Heart right ventricle (tissue), 16 donors: ENCODE measurements around the gene CDH13. TPM values are rescaled to one million over a fixed set of nuclear protein-coding genes. Genes with fewer than 3 reads are reported as not detected.

ENCODE experiments used
- ATAC-seq, 8 donors: fragments of 200-7000 bp; cut with Tn5 transposase; one replicate each; pipeline ENCODE4 v1.9.1; 2020; ENCODE audit warnings: mild to moderate bottlenecking in 8 of 8, moderate library complexity in 8 of 8, moderate number of reproducible peaks in 1 of 8
- DNase-seq, 2 donors: peaks; one replicate each; pipeline ENCODE4 v3.0.0-alpha.2; 2020
- H3K27ac ChIP-seq, 10 donors: fragments of 200-600 bp; sonication (generic) in 2 of 10; one replicate each; pipeline versions ENCODE4 v1.5.0 to v1.8.0; 2020 to 2022; ENCODE audit warnings: mild to moderate bottlenecking in 3 of 10
- H3K27me3 ChIP-seq, 7 donors: fragments of 200-600 bp; one replicate each; pipeline ENCODE4 v1.8.0; 2021 to 2022; ENCODE audit warnings: mild to moderate bottlenecking in 2 of 7
- H3K36me3 ChIP-seq, 9 donors: fragments of 200-600 bp; sonication (generic) in 1 of 9; one replicate each; pipeline versions ENCODE4 v1.5.0 to v1.8.0; 2020 to 2022; ENCODE audit warnings: mild to moderate bottlenecking in 2 of 9
- H3K4me1 ChIP-seq, 9 donors: fragments of 200-600 bp; sonication (generic) in 1 of 9; one replicate each; pipeline versions ENCODE4 v1.5.0 to v1.8.0; 2020 to 2022; ENCODE audit warnings: mild to moderate bottlenecking in 4 of 9
- H3K4me3 ChIP-seq, 10 donors: fragments of 200-600 bp; sonication (generic) in 2 of 10; one replicate each; pipeline versions ENCODE4 v1.5.0 to v1.8.0; 2020 to 2022; ENCODE audit warnings: mild to moderate bottlenecking in 7 of 10, moderate library complexity in 2 of 10
- H3K9me3 ChIP-seq, 11 donors: fragments of 200-600 bp in 10 of 11; sonication (generic) in 2 of 11; one replicate each; pipeline versions ENCODE4 v1.5.0 to v1.8.0; 2013 to 2022; ENCODE audit warnings: mild to moderate bottlenecking in 2 of 11, control low read depth in 1 of 11, moderate library complexity in 1 of 11
- WGBS, 2 donors: extraction: QIAGEN DNeasy Blood & Tissue Kit; methylation state at CpG; one replicate each; pipeline ENCODE4 v1.1.7; 2013; ENCODE audit warnings: inconsistent platforms in 1 of 2; 5-methylcytosine and 5-hydroxymethylcytosine counted together
- intact Hi-C, 10 donors: fragments of 100-400 bp; cut with DNase I; formaldehyde crosslinking; loops; one replicate each; pipeline versions ENCODE4 v1.11.1 to v1.14.2; 2022
- polyA plus RNA-seq, 2 donors: library from polyadenylated mRNA; stranded (reverse); fragments of 200-250 nt; gene quantifications; one replicate each; pipeline ENCODE4 v1.2.3, GENCODE V29; 2013
- total RNA-seq, 10 donors: library from RNA; stranded (reverse); fragmentation: NEBNext Ultra II Directional in 3 of 10; extraction: Animal tissue kit (Norgen Biotek cat#: 25700) in 3 of 10; gene quantifications; one replicate each; pipeline versions ENCODE4 v1.2.1 to v1.2.4, GENCODE V29; 2021 to 2023
- TF ChIP-seq, protein P1 (sequence below), 9 donors: fragments of 200-600 bp; sonication (generic) in 2 of 9; IDR thresholded peaks; one replicate each; pipeline versions ENCODE4 v1.5.0 to v1.8.0; 2021 to 2022; ENCODE audit warnings: antibody characterized with exemption in 9 of 9, mild to moderate bottlenecking in 5 of 9, moderate library complexity in 1 of 9
- donor health status: Arrhythmogenic right ventricular cardiomyopathy.
- donor health status: ischemic (EF 13 %, LVEDD 7.1; RV severe dilation, severe dysfunction).
- donor health status: healthy with polysubstance abuse.
- donor health status: DM: no; HTN: yes; CAD: no.
- donor health status: DM: no; HTN: no; CAD: no.
- donor health status: ischemic (EF 25% LVEDD 6.9; RV normal size, moderate dysfunction).
- donor health status: ischemic (EF 25% LVEDD 5.7; RV mildly dilated, moderate dysfunction).
- donor health status: healthy.
- donor health status: DM: yes; HTN: yes; CAD: no.
- donor health status: Ischemic cardiomyopathy.
- donor health status: ischemic (EF 35%, LVEDD 5.7; RV mildly dilated, moderate dysfunction).
- donor health status: nonischemic (EF 11% LVEDD 7.7; RV severe dilation, severe dysfunction).
- donor health status: DM: yes; HTN: yes; CAD: no.
- donor health status: PGD.
- donor health status: ischemic (EF 29% LVEDD 5.4; RV normal size, mild dysfunction).
- donor health status: nonischemic (EF 23%, LVEDD 6.1; RV moderate dilation, normal function).

The CDH13 gene
- total and polyA plus RNA-seq, 12 donors, result 15.5 to 221 (median 168) TPM

DNA sequence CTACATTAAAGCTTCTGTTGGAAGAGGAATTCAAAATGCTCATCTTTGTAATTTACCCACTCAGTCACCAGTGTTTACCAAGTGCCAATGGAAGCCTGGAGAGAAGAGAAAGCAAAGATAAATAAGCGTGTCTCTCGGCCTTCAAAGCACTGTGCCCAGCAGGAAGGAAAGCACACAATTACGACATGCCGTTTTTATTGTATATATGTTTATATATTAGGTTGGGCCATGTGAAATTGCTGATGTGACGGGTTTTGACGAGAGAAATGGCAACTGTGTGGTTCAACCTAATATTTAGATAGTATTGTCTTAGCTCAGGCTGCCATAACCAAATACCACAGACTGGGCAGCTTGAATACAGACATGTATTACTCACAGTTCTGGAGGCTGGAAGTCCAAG is 1101.7 kb downstream of the CDH13 start:
- ATAC-seq (no peak), DNase-seq (no peak)
- Histone ChIP-seq H3K27me3 (no peaks in the 10 kb centered on the region), H3K27ac (no peak overlapping the region), H3K4me3 (no peak overlapping the region), H3K4me1 (no peaks in the 10 kb centered on the region), H3K36me3 (no peaks in the 10 kb centered on the region), H3K9me3 (peaks cover 0 to 6% (median 0%) of the 10 kb centered on the region in 11 donors)
- 89 to 92% methylated on average over 6 of the region's 6 CpGs for WGBS, 2 donors
- intact Hi-C loops, result no loop called here
- TF ChIP-seq, protein P1, sequence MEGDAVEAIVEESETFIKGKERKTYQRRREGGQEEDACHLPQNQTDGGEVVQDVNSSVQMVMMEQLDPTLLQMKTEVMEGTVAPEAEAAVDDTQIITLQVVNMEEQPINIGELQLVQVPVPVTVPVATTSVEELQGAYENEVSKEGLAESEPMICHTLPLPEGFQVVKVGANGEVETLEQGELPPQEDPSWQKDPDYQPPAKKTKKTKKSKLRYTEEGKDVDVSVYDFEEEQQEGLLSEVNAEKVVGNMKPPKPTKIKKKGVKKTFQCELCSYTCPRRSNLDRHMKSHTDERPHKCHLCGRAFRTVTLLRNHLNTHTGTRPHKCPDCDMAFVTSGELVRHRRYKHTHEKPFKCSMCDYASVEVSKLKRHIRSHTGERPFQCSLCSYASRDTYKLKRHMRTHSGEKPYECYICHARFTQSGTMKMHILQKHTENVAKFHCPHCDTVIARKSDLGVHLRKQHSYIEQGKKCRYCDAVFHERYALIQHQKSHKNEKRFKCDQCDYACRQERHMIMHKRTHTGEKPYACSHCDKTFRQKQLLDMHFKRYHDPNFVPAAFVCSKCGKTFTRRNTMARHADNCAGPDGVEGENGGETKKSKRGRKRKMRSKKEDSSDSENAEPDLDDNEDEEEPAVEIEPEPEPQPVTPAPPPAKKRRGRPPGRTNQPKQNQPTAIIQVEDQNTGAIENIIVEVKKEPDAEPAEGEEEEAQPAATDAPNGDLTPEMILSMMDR (IDR thresholded peaks at IDR 0.05), result no peak

GRCh38 chr16:83730812-83731211 is 1104.0 kb downstream of the CDH13 start:
- no peak overlapping the region for H3K27ac ChIP-seq
- H3K4me1 ChIP-seq, result no peaks in the 10 kb centered on the region
- no peak for ATAC-seq
- intact Hi-C loops, result no loop called here
- H3K27me3 ChIP-seq, result no peaks in the 10 kb centered on the region
- H3K36me3 ChIP-seq, result no peaks in the 10 kb centered on the region
- TF ChIP-seq, protein P1 (IDR thresholded peaks at IDR 0.05), result no peak
- H3K4me3 ChIP-seq, result no peak overlapping the region
- peaks cover 0 to 23% (median 0%) of the 10 kb centered on the region in 11 donors for H3K9me3 ChIP-seq
- DNase-seq, result no peak
- WGBS, 2 donors, result 1 to 46% methylated on average over 2 of the region's 2 CpGs

- H3K9me3 ChIP-seq, result peaks cover 0 to 23% (median 0%) of the 10 kb centered on the region in 11 donors
- DNase-seq (no peak), ATAC-seq (no peak)
- TF ChIP-seq, protein P1 (IDR thresholded peaks at IDR 0.05), result no peak
- WGBS, 2 donors, result 65% methylated on average over 2 of the region's 2 CpGs
- H3K36me3 ChIP-seq, result no peaks in the 10 kb centered on the region
- no peaks in the 10 kb centered on the region for H3K27me3 ChIP-seq
- H3K4me3 ChIP-seq, result no peak overlapping the region
- intact Hi-C loops, result no loop called here
- H3K4me1 ChIP-seq, result no peaks in the 10 kb centered on the region
- no peak overlapping the region for H3K27ac ChIP-seq
Measured at GRCh38 chr16:83732536-83732935, 1105.8 kb downstream of the CDH13 start.

DNA sequence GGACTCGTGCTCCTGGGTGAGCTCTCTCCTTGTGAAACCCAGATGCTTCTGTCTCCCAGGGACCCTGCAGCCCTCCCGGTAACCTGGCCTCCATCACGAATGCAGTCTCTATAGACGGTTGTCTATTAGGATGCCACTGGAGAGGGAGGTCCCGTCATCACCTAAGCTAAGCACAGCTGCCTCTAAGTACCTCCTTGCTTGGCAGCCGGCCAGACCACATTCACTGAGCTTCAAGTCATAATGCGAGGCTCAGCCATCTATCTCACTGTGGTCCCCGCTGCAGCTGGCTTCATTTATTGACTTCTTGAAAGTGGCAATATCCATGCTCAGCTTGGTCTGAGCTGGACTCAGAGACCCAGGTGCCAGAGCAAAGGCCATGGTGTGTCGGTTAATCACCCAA is 1106.5 kb downstream of the CDH13 start:
- intact Hi-C loops, result no loop called here
- Histone ChIP-seq H3K36me3 (no peaks in the 10 kb centered on the region), H3K9me3 (peaks cover 0 to 23% (median 0%) of the 10 kb centered on the region in 11 donors), H3K27me3 (no peaks in the 10 kb centered on the region), H3K4me3 (no peak overlapping the region), H3K4me1 (no peaks in the 10 kb centered on the region), H3K27ac (no peak overlapping the region)
- TF ChIP-seq, protein P1 (IDR thresholded peaks at IDR 0.05), result no peak
- 41 to 51% methylated on average over 9 of the region's 9 CpGs for WGBS, 2 donors
- ATAC-seq (no peak), DNase-seq (no peak)
